Psoas muscle (tissue), 8 donors: ENCODE results near the gene GPNMB. TPM values are rescaled to one million over a fixed set of nuclear protein-coding genes. Genes with fewer than 3 reads are reported as not detected.

Source experiments
- ATAC-seq, 4 donors: fragments of 200-7000 bp; cut with Tn5 transposase; one replicate each; pipeline ENCODE4 v1.9.1; 2020; ENCODE audit warnings: moderate library complexity in 3 of 4, mild to moderate bottlenecking in 2 of 4
- DNase-seq, 2 donors: peaks; one replicate each; pipeline ENCODE4 v3.0.0-alpha.2; 2020
- H3K27ac ChIP-seq: fragments of 200-600 bp; one replicate; pipeline ENCODE4 v1.8.0; 2022
- H3K27me3 ChIP-seq, 3 donors: fragments of 200-600 bp in 1 of 3; one replicate each; pipeline versions ENCODE4 v1.6.1 to v1.8.0; 2013 to 2022; ENCODE audit warnings: low read length in 2 of 3, mild to moderate bottlenecking in 2 of 3, moderate library complexity in 1 of 3; ENCODE audit not compliant: insufficient read depth in 3 of 3
- H3K36me3 ChIP-seq, 2 donors: fragments of 200-600 bp in 1 of 2; one replicate each; pipeline versions ENCODE4 v1.6.1 to v1.8.0; 2013 to 2022; ENCODE audit warnings: low read depth in 1 of 2, mild to moderate bottlenecking in 1 of 2, moderate library complexity in 1 of 2; ENCODE audit not compliant: insufficient read depth in 1 of 2
- H3K4me1 ChIP-seq: fragments of 200-600 bp; one replicate; pipeline ENCODE4 v1.8.0; 2022
- H3K4me3 ChIP-seq: fragments of 200-600 bp; one replicate; pipeline ENCODE4 v1.8.0; 2022; ENCODE audit warnings: mild to moderate bottlenecking
- H3K9me3 ChIP-seq: fragments of 200-600 bp; one replicate; pipeline ENCODE4 v1.8.0; 2022
- WGBS, 3 donors: extraction: QIAGEN DNeasy Blood & Tissue Kit; methylation state at CpG; one replicate each; pipeline versions ENCODE4 v1.1.6 to v1.1.7; 2013; 5-methylcytosine and 5-hydroxymethylcytosine counted together
- intact Hi-C, 2 donors: fragments of 100-400 bp; cut with DNase I; formaldehyde crosslinking; loops; one replicate each; pipeline versions ENCODE4 v1.11.0 to v1.14.2; 2022
- polyA plus RNA-seq, 3 donors: library from polyadenylated mRNA; stranded (reverse); fragments of 200-250 nt; gene quantifications; one replicate each; pipeline ENCODE4 v1.2.3, GENCODE V29; 2013
- total RNA-seq, 4 donors: library from RNA; stranded (reverse); fragmentation: NEBNext Ultra II Directional in 2 of 4; extraction: Animal tissue kit (Norgen Biotek cat#: 25700) in 2 of 4; gene quantifications; one replicate each; pipeline versions ENCODE4 v1.2.1 to v1.2.4, GENCODE V29; 2021 to 2023
- TF ChIP-seq, protein P1 (sequence below): fragments of 200-600 bp; IDR thresholded peaks from one replicate; pipeline ENCODE4 v1.8.0; 2022; ENCODE audit warnings: antibody characterized with exemption
- donor health status: healthy with polysubstance abuse.
- donor health status: DM: no; HTN: no; CAD: no; lungs with moderate emphysema.
- donor health status: Bipolar disorder and iron deficiency.
- donor health status: healthy.
- donor health status: DM: yes; HTN: yes; CAD: no.
- donor health status: DM: no; HTN: no; CAD: no.
- donor health status: DM: no; HTN: no; CAD: no.
- donor health status: DM: yes; HTN: yes; CAD: no.

GPNMB gene
- total and polyA plus RNA-seq, 7 donors = 4.3 to 24.9 (median 11.2) TPM

DNA sequence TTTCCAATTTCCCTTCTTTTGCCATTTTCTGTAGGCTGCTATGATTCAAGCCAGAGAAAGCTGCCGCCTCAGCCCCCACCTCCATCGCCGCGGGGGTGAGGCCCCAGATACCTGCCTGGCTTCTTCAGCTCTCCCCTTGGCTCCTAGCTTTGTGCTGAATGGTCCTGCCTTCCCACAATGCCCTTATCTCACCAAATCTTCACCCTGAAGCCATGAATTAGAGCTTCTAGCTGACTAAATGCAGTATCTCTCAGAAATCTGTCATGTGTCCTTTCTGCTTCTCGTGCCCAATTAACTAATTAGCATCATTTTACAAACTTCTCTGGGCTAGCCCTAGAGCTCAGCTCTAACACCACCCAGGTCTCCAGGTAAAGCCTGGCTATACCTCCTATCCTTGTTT is 32.2 kb upstream of the GPNMB start:
- DNase-seq (no peak), ATAC-seq (no peak)
- H3K27me3 ChIP-seq = peaks cover 0 to 3% (median 0%) of the 10 kb centered on the region in 3 donors
- TF ChIP-seq, protein P1, sequence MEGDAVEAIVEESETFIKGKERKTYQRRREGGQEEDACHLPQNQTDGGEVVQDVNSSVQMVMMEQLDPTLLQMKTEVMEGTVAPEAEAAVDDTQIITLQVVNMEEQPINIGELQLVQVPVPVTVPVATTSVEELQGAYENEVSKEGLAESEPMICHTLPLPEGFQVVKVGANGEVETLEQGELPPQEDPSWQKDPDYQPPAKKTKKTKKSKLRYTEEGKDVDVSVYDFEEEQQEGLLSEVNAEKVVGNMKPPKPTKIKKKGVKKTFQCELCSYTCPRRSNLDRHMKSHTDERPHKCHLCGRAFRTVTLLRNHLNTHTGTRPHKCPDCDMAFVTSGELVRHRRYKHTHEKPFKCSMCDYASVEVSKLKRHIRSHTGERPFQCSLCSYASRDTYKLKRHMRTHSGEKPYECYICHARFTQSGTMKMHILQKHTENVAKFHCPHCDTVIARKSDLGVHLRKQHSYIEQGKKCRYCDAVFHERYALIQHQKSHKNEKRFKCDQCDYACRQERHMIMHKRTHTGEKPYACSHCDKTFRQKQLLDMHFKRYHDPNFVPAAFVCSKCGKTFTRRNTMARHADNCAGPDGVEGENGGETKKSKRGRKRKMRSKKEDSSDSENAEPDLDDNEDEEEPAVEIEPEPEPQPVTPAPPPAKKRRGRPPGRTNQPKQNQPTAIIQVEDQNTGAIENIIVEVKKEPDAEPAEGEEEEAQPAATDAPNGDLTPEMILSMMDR = no peak
- H3K9me3 ChIP-seq = no peaks in the 10 kb centered on the region
- no peaks in the 10 kb centered on the region for H3K4me1 ChIP-seq
- intact Hi-C loops = no loop called here
- no peak overlapping the region for H3K27ac ChIP-seq
- 83 to 87% (median 84%) methylated on average over 5 of the region's 5 CpGs for WGBS, 3 donors
- H3K36me3 ChIP-seq = no peaks in the 10 kb centered on the region
- no peak overlapping the region for H3K4me3 ChIP-seq

DNA sequence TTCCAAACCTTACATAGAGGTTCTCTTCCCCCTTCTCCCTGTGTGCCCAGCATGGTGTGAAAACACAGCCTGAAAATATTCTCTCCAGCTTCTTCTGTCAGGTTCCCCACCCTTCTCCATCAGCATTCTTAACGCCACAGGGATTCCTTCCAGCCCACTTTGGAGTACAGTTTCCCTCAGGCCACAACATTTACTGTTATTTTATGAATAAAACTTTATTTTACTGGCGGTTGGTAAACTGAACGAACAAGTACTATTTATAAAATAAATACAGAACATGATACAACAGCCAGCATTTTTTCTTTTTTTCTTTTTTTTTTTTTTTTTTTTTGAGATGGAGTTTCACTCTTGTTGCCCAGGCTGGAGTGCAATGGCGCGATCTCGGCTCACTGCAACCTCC is 31.6 kb upstream of the GPNMB start:
- intact Hi-C loops = no loop called here
- no peaks in the 10 kb centered on the region for H3K36me3 ChIP-seq
- DNase-seq (no peak), ATAC-seq (no peak)
- WGBS, 3 donors = 89 to 94% (median 90%) methylated on average over 3 of the region's 6 CpGs
- H3K9me3 ChIP-seq = no peaks in the 10 kb centered on the region
- H3K4me3 ChIP-seq = no peak overlapping the region
- TF ChIP-seq, protein P1 = no peak
- H3K27ac ChIP-seq = no peak overlapping the region
- peaks cover 0 to 3% (median 0%) of the 10 kb centered on the region in 3 donors for H3K27me3 ChIP-seq
- no peaks in the 10 kb centered on the region for H3K4me1 ChIP-seq

DNA sequence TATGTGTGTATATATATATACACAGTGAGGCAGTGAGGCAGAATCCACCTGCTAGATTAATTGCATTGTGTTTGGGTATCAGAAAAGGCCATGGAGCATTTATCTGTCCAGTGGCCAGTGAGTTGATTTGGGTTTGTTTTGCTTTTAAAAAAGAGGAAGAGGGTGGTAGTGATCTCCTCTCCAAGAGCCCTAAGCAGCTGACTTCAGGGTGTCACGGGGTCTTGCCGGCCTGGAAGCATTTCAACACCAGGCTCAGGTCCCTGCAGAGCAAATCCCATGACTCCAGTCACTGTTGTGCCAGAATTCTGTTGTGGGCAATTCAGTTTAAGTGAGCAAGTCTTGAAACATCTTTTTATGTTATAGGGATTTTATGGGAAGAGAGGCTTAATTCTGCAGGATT is 30.6 kb upstream of the GPNMB start:
- no peak overlapping the region for H3K27ac ChIP-seq
- TF ChIP-seq, protein P1 = no peak
- H3K36me3 ChIP-seq = no peaks in the 10 kb centered on the region
- peak in 2 of 4 donors; percentile 30 to 34 for ATAC-seq
- H3K27me3 ChIP-seq = no peaks in the 10 kb centered on the region
- peak; percentile 26 to 57 for DNase-seq
- WGBS, 3 donors = 19 to 37% (median 20%) methylated on average over 2 of the region's 2 CpGs
- intact Hi-C loops = no loop called here
- no peaks in the 10 kb centered on the region for H3K9me3 ChIP-seq
- no peak overlapping the region for H3K4me3 ChIP-seq
- no peaks in the 10 kb centered on the region for H3K4me1 ChIP-seq

DNA sequence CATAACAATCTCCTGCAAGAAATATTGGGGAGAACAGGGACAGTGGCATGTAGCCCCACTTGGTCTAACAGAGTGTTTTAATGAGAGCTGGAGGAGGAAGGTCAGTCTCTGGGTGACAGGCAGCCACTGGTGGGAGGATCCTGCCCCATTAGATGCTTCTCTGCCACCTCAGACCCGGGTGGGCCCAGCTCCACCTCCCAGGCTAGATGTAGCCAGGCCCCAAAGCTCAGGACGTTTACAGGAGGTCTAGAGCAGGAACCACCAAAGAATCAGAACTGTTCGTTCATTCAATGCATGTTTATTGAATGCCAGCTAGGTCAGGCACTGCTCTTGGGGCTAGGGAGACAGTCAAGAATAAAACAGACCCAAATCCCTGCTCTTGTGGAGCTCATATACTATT is 28.4 kb upstream of the GPNMB start:
- TF ChIP-seq, protein P1 = no peak
- Histone ChIP-seq H3K27me3 (no peaks in the 10 kb centered on the region), H3K27ac (no peak overlapping the region), H3K4me3 (no peak overlapping the region), H3K9me3 (no peaks in the 10 kb centered on the region), H3K36me3 (no peaks in the 10 kb centered on the region), H3K4me1 (no peaks in the 10 kb centered on the region)
- WGBS, 3 donors = 56 to 67% (median 61%) methylated on average over 3 of the region's 3 CpGs
- ATAC-seq = no peak
- intact Hi-C loops = no loop called here
- DNase-seq = no peak

DNA sequence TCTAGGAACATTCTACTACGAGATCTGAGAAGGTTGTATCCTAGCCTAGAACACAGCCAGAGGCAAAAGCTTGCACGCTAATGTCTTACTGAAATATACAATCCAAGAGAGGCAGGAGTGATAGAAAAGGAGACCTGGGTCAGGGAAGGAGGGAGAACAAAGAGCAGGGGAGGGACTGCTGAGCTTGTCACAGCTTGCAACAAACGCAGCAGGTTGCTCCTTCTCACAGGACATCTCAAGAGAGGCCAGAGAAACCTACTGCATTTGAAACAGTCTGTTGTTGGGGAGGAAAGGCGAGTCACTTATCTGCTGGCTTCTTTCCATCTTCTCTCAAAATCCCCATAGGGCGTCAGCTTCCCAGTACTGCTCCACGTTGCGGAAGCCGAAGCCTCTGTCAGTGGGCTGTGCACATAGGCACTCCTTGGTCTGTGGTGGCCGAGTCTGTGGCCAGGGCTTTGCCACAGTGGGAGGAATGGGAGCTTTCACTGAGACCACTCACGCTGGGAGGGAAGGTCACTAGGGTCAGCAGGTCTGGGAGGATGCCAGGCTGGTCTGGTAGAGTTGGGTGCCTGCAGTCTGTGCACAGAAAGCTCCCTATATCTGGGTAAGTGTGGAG is 25.8 kb upstream of the GPNMB start:
- intact Hi-C loops = no loop called here
- Histone ChIP-seq H3K4me1 (no peaks in the 10 kb centered on the region), H3K36me3 (no peaks in the 10 kb centered on the region), H3K27ac (no peak overlapping the region), H3K9me3 (no peaks in the 10 kb centered on the region), H3K4me3 (no peak overlapping the region), H3K27me3 (no peaks in the 10 kb centered on the region)
- TF ChIP-seq, protein P1 = no peak
- DNase-seq (no peak), ATAC-seq (no peak)
- 82 to 83% (median 82%) methylated on average over 10 of the region's 10 CpGs for WGBS, 3 donors
